Esophagus mucosa (tissue), 1 donor: ENCODE data around the gene PLPP4. TPM values are rescaled to one million over a fixed set of nuclear protein-coding genes. Genes with fewer than 3 reads are reported as not detected.

ENCODE experiments used
- ATAC-seq: fragments of 200-7000 bp; cut with Tn5 transposase; one replicate; pipeline ENCODE4 v1.9.1; 2020
- total RNA-seq: library from RNA; stranded (reverse); gene quantifications from one replicate; pipeline ENCODE4 v1.2.4, GENCODE V29; 2023
- donor health status: DM: yes; HTN: yes; CAD: no.

Gene PLPP4
- total RNA-seq, 1 donor from 2014 or later, result not detected

DNA sequence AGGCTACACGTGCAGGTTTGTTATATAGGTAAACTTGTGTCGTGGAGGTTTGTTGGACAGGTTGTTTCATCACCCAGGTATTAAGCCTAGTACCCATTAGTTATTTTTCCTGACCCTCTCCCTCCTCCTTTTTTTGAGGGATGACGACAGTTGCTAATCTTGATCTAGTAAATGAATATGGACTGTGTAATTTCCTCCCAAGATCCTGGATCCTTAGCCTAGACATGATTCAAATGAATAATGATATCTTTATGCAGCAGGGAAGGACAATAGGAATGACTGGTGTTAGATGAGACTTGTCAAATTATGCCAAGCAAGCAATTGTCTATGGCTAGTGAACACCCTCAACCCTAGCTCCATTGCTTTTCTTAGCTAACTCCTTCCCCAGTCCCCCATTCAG, 156.2 kb downstream of the PLPP4 start:
- ATAC-seq, result no peak

GRCh38 chr10:120614680-120615079, 157.7 kb downstream of the PLPP4 start:
- no peak for ATAC-seq

GRCh38 chr10:120616311-120616911, 159.4 kb downstream of the PLPP4 start:
- ATAC-seq, result no peak

- ATAC-seq, result no peak
These were observed 171.2 kb downstream of the PLPP4 start for GRCh38 chr10:120628197-120628596.

- ATAC-seq, result no peak
These were observed 173.2 kb downstream of the PLPP4 start for GRCh38 chr10:120630266-120630665.

DNA sequence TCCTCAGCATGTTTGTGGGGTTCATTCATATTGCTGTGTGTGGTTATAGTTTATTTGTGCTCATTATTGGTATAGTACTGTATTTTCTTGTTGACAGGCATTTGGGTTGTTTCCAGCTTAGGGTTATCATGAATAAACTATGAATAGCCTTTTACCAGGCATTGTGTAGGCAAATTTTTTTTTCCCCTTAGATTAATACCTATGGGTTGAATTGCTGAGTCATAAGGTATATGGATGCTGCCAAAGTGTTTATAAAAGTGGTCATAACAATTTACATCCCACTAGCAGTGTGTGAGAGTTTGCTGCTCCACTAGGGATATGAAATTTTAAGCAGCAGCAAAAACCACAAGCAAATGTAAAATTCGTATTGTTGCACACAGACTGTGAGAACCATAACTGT, 175.0 kb downstream of the PLPP4 start:
- ATAC-seq, result no peak

DNA sequence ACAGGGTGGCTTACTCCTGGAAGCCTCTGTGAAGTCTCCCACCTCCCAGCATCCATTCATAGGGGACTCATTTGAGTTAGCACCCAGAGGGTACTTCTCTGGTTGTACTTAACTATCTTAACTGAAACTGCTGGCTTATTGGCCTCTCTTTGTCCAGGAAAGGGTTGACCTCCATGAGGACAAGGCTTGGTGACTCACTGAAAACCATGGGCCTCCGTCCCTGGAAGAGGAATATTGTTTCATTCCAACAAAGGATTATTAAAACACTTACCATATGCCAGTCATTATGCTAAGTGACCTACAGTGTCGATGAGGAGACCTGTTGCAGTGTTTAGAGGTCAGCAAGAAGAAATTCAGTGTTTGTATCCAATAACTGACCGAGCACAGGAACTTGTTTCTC, 175.9 kb downstream of the PLPP4 start:
- no peak for ATAC-seq

DNA sequence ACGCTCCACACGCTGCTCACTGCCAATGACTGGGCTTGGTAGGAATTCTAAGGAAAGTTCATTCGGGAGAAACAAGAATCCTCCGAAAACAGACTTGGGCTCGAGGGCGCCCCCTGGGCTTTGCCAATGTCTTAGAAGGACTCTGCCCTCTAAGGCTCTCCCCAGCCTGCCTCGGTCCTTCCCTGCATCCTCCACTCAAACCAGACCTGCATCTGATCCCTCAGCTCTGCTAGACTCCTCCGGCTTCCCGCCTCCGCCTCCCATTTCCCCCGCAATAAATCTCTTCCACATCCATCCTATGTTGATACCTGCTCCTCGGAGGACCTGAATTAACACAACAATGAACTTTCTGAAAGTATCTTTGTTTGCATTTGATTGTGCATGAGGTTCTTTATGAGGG, 177.6 kb downstream of the PLPP4 start:
- no peak for ATAC-seq
